ENCODE data around the gene SOX9. TPM values are rescaled to one million over a fixed set of nuclear protein-coding genes. Genes with fewer than 3 reads are reported as not detected.

SOX9 gene
- total and polyA plus RNA-seq, 2 experiments from 2014 or later, result 36.9 to 87.3 TPM

DNA sequence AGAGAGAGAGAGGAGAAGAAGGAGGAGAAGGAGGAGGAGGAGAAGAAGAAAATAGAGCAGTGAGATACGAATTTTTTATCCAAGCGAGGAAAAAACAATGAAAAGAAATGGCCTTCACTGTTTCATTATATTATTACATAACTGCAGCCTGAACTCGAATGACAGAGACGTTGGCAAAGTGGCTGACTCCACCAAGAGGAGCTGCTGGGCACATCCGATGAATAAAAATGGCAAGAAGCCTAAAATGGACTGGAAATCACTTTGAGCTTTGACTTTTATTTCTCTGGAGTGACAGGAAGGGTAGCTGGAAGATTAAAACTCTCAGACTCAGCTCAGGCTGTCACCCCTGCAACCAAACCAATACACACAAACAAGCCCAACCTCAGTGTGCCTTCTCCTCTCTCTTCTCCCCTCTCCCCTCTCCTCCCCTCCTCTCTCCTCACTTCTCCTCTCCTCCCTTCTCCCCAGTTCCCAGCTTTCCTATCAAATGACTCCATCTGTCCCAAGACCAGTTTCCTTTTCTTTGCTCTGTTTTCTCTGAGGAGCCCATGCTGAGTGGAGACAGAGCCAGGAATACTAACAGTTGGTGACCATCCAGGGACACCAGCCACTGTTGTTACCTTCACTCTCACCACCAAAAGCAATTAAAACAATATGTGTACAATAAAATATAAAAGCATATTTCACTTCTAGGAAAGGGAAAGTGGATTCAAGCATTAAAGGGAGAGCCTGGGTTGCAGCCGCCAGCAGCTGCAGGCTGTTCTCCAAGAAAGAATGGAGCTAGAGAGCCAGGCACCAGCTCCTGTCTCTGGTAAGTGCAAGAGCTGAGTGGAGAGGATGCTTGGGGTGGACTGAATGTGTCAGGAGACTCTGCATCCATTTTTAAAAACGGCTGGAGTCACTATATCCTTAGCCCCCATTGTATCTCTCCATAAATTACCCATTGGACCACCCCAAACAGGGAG lies 51.2 kb downstream of the SOX9 start:
- no peaks in the 10 kb centered on the region for H3K27me3 ChIP-seq
- DNase-seq (ENCODE audit: low spot score), result no peak
- TF ChIP-seq, protein P1, sequence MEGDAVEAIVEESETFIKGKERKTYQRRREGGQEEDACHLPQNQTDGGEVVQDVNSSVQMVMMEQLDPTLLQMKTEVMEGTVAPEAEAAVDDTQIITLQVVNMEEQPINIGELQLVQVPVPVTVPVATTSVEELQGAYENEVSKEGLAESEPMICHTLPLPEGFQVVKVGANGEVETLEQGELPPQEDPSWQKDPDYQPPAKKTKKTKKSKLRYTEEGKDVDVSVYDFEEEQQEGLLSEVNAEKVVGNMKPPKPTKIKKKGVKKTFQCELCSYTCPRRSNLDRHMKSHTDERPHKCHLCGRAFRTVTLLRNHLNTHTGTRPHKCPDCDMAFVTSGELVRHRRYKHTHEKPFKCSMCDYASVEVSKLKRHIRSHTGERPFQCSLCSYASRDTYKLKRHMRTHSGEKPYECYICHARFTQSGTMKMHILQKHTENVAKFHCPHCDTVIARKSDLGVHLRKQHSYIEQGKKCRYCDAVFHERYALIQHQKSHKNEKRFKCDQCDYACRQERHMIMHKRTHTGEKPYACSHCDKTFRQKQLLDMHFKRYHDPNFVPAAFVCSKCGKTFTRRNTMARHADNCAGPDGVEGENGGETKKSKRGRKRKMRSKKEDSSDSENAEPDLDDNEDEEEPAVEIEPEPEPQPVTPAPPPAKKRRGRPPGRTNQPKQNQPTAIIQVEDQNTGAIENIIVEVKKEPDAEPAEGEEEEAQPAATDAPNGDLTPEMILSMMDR (IDR thresholded peaks at IDR 0.05; ENCODE audit: poor library complexity), result no peak
- TF ChIP-seq EZH2 (IDR thresholded peaks at IDR 0.05; ENCODE audit: borderline replicate concordance), result no peak
- TF ChIP-seq EZH2phosphoT487 (IDR thresholded peaks at IDR 0.05; ENCODE audit: low read depth, severe bottlenecking, unreplicated experiment), result no peak
- peaks cover 3% of the 10 kb centered on the region for H3K4me1 ChIP-seq (ENCODE audit: insufficient read depth)
- no peaks in the 10 kb centered on the region for H3K9me2 ChIP-seq (replicated peaks; ENCODE audit: insufficient read depth)
- no peak overlapping the region for H3K4me2 ChIP-seq
- no peak overlapping the region for H3K27ac ChIP-seq
- WGBS (ENCODE audit: low lambda C conversion rate, missing lambda C conversion rate), result 75% methylated on average over 7 of the region's 7 CpGs
- no peak overlapping the region for H2AFZ ChIP-seq
- no peaks in the 10 kb centered on the region for H3K79me2 ChIP-seq
- H3K36me3 ChIP-seq (replicated peaks; ENCODE audit: insufficient read depth, low read depth), result no peaks in the 10 kb centered on the region
- no peak overlapping the region for H3K4me3 ChIP-seq
- H3K9me3 ChIP-seq (ENCODE audit: low read depth), result no peaks in the 10 kb centered on the region
- H4K20me1 ChIP-seq (ENCODE audit: insufficient read depth, poor library complexity, severe bottlenecking), result no peaks in the 10 kb centered on the region

DNA sequence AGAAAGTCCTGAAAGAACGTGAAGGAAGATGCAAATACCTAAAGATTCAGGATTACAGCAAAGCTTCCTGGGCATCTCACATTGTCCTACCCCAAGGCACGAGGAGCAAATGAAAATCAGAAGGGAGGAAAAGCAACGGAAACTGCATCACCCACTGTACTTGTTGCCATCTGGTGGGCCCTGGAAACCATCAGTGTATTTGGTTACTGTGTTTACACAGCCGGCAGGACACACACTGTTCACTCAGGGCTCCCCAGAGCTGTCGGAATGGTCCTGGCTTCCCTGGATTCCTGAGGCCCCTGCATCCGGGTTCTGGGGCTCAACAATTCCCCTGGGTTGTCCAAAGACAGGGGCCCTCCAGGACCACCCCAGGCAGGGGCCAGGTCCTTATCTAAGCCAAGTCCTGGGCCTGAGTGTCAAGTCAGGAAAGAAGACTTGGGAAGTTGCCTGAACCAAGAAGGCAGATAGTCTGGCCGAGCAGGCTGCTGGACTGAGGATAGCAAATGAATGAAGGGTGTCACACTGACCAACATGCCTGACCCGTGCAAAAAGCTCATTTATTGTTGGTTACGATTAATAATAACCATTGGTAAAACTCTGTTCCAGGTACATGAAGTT lies 52.8 kb downstream of the SOX9 start:
- H3K4me3 ChIP-seq, result no peak overlapping the region
- H3K36me3 ChIP-seq (replicated peaks; ENCODE audit: insufficient read depth, low read depth), result no peaks in the 10 kb centered on the region
- peaks cover 5% of the 10 kb centered on the region for H3K4me1 ChIP-seq (ENCODE audit: insufficient read depth)
- no peaks in the 10 kb centered on the region for H3K9me2 ChIP-seq (replicated peaks; ENCODE audit: insufficient read depth)
- no peaks in the 10 kb centered on the region for H4K20me1 ChIP-seq (ENCODE audit: insufficient read depth, poor library complexity, severe bottlenecking)
- TF ChIP-seq EZH2 (IDR thresholded peaks at IDR 0.05; ENCODE audit: borderline replicate concordance) (no peak), EZH2phosphoT487 (IDR thresholded peaks at IDR 0.05; ENCODE audit: low read depth, severe bottlenecking, unreplicated experiment) (no peak)
- 53% methylated on average over 9 of the region's 9 CpGs for WGBS (ENCODE audit: low lambda C conversion rate, missing lambda C conversion rate)
- no peak overlapping the region for H3K27ac ChIP-seq
- H3K4me2 ChIP-seq, result no peak overlapping the region
- H3K9me3 ChIP-seq (ENCODE audit: low read depth), result no peaks in the 10 kb centered on the region
- no peaks in the 10 kb centered on the region for H3K79me2 ChIP-seq
- no peak overlapping the region for H2AFZ ChIP-seq
- H3K27me3 ChIP-seq, result no peaks in the 10 kb centered on the region
- no peak for DNase-seq (ENCODE audit: low spot score)

DNA sequence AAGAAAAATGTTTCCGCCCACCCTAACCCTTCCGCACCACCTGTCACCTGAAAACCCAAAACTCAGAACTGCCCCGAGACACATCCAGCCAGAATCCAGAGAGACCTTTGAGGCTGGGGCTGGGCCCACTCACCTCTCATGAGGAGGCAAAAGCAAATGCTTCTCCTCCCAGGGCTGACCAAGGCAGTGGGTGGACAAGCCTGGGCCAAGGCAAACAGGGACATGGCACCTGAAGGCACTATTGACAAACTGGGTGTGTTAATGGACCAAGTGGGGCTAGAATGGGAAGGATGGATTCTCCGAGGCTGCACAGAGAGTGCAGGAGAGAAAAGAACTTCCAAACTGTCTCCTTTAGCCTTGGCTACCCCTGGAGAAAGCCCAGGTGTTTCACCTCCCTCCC lies 54.4 kb downstream of the SOX9 start:
- WGBS (ENCODE audit: low lambda C conversion rate, missing lambda C conversion rate), result 90% methylated on average over 4 of the region's 4 CpGs
- no peaks in the 10 kb centered on the region for H4K20me1 ChIP-seq (ENCODE audit: insufficient read depth, poor library complexity, severe bottlenecking)
- H3K4me3 ChIP-seq, result no peak overlapping the region
- no peak overlapping the region for H3K4me2 ChIP-seq
- H3K27ac ChIP-seq, result no peak overlapping the region
- no peaks in the 10 kb centered on the region for H3K27me3 ChIP-seq
- no peaks in the 10 kb centered on the region for H3K79me2 ChIP-seq
- H3K9me3 ChIP-seq (ENCODE audit: low read depth), result no peaks in the 10 kb centered on the region
- no peak for TF ChIP-seq EZH2 (IDR thresholded peaks at IDR 0.05; ENCODE audit: borderline replicate concordance)
- H3K4me1 ChIP-seq (ENCODE audit: insufficient read depth), result peaks cover 5% of the 10 kb centered on the region
- no peak for DNase-seq (ENCODE audit: low spot score)
- H2AFZ ChIP-seq, result no peak overlapping the region
- H3K9me2 ChIP-seq (replicated peaks; ENCODE audit: insufficient read depth), result no peaks in the 10 kb centered on the region
- no peaks in the 10 kb centered on the region for H3K36me3 ChIP-seq (replicated peaks; ENCODE audit: insufficient read depth, low read depth)

Data from hepatocyte (in vitro differentiated cells).